ENCODE measurements around the gene TNS1. TPM values are rescaled to one million over a fixed set of nuclear protein-coding genes. Genes with fewer than 3 reads are reported as not detected.

The TNS1 gene
- total RNA-seq, 1 experiment from 2014 or later, result 3.4 TPM

DNA sequence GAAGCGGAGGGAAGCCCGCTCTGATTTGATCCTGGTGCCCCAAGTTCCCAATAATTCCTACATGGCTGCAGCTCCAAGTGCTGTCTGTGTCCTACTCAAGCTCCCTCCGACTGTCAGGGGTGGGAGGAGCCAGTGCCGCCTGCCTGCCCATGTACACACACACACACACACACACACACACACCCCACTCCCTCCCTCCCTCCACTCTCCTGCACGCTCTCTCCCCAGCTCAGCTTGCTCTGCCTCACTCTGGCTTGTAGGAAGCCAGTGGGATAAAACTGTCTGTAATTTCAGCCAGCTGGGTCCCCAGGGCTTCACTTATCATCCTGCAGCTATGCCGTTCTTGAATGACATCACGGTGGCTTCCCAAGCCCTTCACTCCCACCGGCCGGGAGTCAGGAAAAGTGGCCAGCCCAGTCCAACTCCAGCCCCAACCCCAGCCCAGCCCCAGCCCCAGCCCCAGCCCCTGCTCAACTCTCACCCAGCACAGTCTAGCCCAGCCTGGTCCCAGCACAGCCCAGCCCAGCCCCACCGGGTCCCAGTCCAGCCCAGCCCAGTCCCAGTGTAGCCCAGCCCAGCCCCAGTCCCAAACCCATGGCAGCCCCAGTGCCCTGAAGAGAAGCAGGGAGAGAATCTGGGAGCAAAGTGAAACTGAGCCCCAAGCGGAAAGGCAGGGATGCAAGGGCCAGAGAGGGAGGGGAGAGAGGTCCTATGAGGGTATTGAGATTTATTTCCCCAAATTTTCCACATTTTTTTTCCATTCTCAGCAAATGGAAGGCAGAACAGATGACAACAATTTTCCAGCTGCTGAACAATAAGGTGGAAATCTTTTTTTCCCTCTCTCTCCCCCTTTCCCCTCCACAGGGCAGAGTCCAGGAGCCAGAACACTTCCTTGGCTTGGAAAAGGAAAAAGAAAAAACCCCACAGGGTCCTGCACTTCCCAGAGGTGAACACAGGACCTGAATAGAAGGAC is 144.0 kb downstream of the TNS1 start:
- Histone ChIP-seq H3K23me2 (ENCODE audit: insufficient read length, low read depth, low read length, poor library complexity, severe bottlenecking) (no peaks in the 10 kb centered on the region), H4K8ac (replicated peaks; ENCODE audit: insufficient read length, low read depth, low read length) (no peak overlapping the region), H2AK5ac (ENCODE audit: insufficient read length, low read length) (no peak overlapping the region), H2AFZ (ENCODE audit: low read length) (no peak overlapping the region), H2BK120ac (ENCODE audit: low read depth, low read length, poor library complexity, severe bottlenecking) (no peak overlapping the region), H3K79me1 (ENCODE audit: insufficient read depth, low read depth, low read length, poor library complexity, severe bottlenecking) (no peaks in the 10 kb centered on the region), H3K4me1 (ENCODE audit: insufficient read depth, low read length) (no peaks in the 10 kb centered on the region; the same call in 1 of the 2 replicates), H3K14ac (ENCODE audit: insufficient read depth, low read length) (no peak overlapping the region; the same call in 1 of the 2 replicates), H3K18ac (ENCODE audit: insufficient read length, low read depth, low read length) (no peak overlapping the region), H3K9ac (ENCODE audit: extremely low read depth, insufficient read length, low read length) (no peak overlapping the region), H3T11ph (ENCODE audit: low read length) (no peak overlapping the region), H3K27ac (ENCODE audit: insufficient read length, low read depth, low read length) (no peak overlapping the region), H3K56ac (ENCODE audit: insufficient read length, low read depth, low read length) (no peak overlapping the region), H3K79me2 (ENCODE audit: insufficient read depth, low read length) (no peaks in the 10 kb centered on the region), H2BK20ac (ENCODE audit: low read depth, low read length, poor library complexity, severe bottlenecking) (no peak overlapping the region), H3K4me2 (ENCODE audit: insufficient read depth, insufficient read length, low read length) (no peak overlapping the region), H3K23ac (ENCODE audit: insufficient read length, low read depth, low read length) (no peak overlapping the region), H4K91ac (ENCODE audit: insufficient read length, low read depth, low read length) (no peak overlapping the region), H2BK12ac (ENCODE audit: insufficient read length, low read depth, low read length) (no peak overlapping the region), H4K20me1 (ENCODE audit: control insufficient read depth, insufficient read depth, insufficient read length) (no peaks in the 10 kb centered on the region), H3K27me3 (ENCODE audit: insufficient read depth, low read length) (no peaks in the 10 kb centered on the region), H2BK15ac (ENCODE audit: low read depth, low read length) (no peak overlapping the region), H4K5ac (ENCODE audit: insufficient read length, low read depth, low read length) (no peak overlapping the region), H3K9me3 (ENCODE audit: control insufficient read depth, low read depth, low read length) (no peaks in the 10 kb centered on the region), H3K4ac (ENCODE audit: low read depth, low read length) (no peak overlapping the region), H2BK5ac (ENCODE audit: insufficient read length, low read length) (no peak overlapping the region)
- Mint-ChIP-seq H3K27ac (no peak overlapping the region), H3K9me3 (no peaks in the 10 kb centered on the region; a peak in 1 of 5 replicates), H3K4me1 (peaks cover 44 to 61% of the 10 kb centered on the region in 2 experiments), H3K4me3 (peak overlapping the region in 1 of 2 experiments; percentile 32; a peak in 1 of 5 replicates), H3K36me3 (ENCODE audit: insufficient read depth in 1 of 3, low read depth in 3 of 3) (no peaks in the 10 kb centered on the region), H3K27me3 (ENCODE audit: low read depth) (peaks cover 17% of the 10 kb centered on the region)
- DNase-seq, result peak; percentile 46
- TF ChIP-seq, protein P1, sequence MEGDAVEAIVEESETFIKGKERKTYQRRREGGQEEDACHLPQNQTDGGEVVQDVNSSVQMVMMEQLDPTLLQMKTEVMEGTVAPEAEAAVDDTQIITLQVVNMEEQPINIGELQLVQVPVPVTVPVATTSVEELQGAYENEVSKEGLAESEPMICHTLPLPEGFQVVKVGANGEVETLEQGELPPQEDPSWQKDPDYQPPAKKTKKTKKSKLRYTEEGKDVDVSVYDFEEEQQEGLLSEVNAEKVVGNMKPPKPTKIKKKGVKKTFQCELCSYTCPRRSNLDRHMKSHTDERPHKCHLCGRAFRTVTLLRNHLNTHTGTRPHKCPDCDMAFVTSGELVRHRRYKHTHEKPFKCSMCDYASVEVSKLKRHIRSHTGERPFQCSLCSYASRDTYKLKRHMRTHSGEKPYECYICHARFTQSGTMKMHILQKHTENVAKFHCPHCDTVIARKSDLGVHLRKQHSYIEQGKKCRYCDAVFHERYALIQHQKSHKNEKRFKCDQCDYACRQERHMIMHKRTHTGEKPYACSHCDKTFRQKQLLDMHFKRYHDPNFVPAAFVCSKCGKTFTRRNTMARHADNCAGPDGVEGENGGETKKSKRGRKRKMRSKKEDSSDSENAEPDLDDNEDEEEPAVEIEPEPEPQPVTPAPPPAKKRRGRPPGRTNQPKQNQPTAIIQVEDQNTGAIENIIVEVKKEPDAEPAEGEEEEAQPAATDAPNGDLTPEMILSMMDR (conservative IDR thresholded peaks at IDR 0.05), result no peak
- WGBS (ENCODE audit: extremely low coverage, insufficient read length, low lambda C conversion rate), result no CpG with 5 or more reads among the region's 11 CpGs
